Transverse colon (tissue), 4 donors: Measurements from ENCODE around the gene LSAMP.

Source experiments
- CTCF ChIP-seq, 5 experiments: fragments of 200-600 bp in 3 of 5; fragments of 450-650 bp in 2 of 5; sonication (generic) in 3 of 5; IDR thresholded peaks; 1 replicate in 2 of 5; 2 replicates in 3 of 5; pipeline ENCODE4 v1.5.1; 2016 to 2017; ENCODE audit warnings: antibody characterized with exemption in 5 of 5, inconsistent platforms in 3 of 5, mild to moderate bottlenecking in 2 of 5, moderate library complexity in 1 of 5
- EP300 ChIP-seq: sonication (generic); formaldehyde crosslinking; IDR thresholded peaks from one replicate; pipeline ENCODE4 v1.6.1; 2017; ENCODE audit warnings: antibody characterized with exemption, low read depth
- POLR2A ChIP-seq: fragments of 450-650 bp; IDR thresholded peaks from one replicate; pipeline ENCODE4 v1.6.1; 2016; ENCODE audit warnings: antibody characterized with exemption, mild to moderate bottlenecking, moderate library complexity
- POLR2AphosphoS5 ChIP-seq, 3 donors: sonication (generic); formaldehyde crosslinking; IDR thresholded peaks; one replicate each; pipeline ENCODE4 v1.6.1; 2016; ENCODE audit warnings: antibody characterized with exemption in 3 of 3

GRCh38 chr3:115990669-115991068 lies 454.6 kb downstream of the LSAMP start:
- TF ChIP-seq CTCF (IDR thresholded peaks at IDR 0.05) (no peak), POLR2AphosphoS5 (IDR thresholded peaks at IDR 0.05) (no peak), POLR2A (no peak), EP300 (no peak)
